DND-41 (cell line): ENCODE results near the gene KRTAP19-6.

Experiments
- EZH2 ChIP-seq: IDR thresholded peaks from 3 replicates; pipeline ENCODE4 v1.6.1; 2012; ENCODE audit warnings: borderline replicate concordance, low read depth, mild to moderate bottlenecking, moderate library complexity, low read length, inconsistent platforms; ENCODE audit not compliant: severe bottlenecking
- TF ChIP-seq, protein P1 (sequence below): IDR thresholded peaks from 2 replicates; pipeline ENCODE4 v1.5.1; 2012; ENCODE audit warnings: borderline replicate concordance, low read length, moderate library complexity, mild to moderate bottlenecking; ENCODE audit not compliant: poor library complexity, severe bottlenecking; ENCODE audit errors: extremely low read depth

DNA sequence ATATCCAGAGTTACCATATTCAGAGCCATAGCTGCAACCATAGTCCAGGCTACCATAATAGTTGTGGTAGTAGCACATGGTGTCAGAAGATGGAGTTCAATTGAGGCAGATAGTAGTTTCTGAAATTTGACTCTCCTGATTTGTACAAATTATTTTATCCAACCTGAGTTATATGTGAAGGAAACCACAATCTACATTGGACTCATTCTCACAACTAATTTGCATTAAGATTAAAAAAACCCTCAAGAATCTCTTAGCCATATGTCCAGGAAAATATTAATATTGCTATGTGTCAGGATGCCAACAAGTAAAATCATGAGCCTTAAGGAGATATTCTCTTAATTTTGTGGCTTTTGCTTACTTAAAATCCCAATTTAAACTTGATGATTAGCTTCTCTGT is 48.6 kb upstream of the KRTAP19-6 start, which contains the start of gene KRTAP22-2:
- TF ChIP-seq, protein P1, sequence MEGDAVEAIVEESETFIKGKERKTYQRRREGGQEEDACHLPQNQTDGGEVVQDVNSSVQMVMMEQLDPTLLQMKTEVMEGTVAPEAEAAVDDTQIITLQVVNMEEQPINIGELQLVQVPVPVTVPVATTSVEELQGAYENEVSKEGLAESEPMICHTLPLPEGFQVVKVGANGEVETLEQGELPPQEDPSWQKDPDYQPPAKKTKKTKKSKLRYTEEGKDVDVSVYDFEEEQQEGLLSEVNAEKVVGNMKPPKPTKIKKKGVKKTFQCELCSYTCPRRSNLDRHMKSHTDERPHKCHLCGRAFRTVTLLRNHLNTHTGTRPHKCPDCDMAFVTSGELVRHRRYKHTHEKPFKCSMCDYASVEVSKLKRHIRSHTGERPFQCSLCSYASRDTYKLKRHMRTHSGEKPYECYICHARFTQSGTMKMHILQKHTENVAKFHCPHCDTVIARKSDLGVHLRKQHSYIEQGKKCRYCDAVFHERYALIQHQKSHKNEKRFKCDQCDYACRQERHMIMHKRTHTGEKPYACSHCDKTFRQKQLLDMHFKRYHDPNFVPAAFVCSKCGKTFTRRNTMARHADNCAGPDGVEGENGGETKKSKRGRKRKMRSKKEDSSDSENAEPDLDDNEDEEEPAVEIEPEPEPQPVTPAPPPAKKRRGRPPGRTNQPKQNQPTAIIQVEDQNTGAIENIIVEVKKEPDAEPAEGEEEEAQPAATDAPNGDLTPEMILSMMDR: no peak
- no peak for TF ChIP-seq EZH2
